HG02642 (cell line): ENCODE data around the gene DENND6B.

Source experiments
- ATAC-seq: cut with Tn5 transposase; IDR thresholded peaks from one replicate; pipeline ENCODE4 v1.9.1; 2021; ENCODE audit warnings: mild to moderate bottlenecking; ENCODE audit not compliant: unreplicated experiment, poor library complexity

DENND6B gene

DNA sequence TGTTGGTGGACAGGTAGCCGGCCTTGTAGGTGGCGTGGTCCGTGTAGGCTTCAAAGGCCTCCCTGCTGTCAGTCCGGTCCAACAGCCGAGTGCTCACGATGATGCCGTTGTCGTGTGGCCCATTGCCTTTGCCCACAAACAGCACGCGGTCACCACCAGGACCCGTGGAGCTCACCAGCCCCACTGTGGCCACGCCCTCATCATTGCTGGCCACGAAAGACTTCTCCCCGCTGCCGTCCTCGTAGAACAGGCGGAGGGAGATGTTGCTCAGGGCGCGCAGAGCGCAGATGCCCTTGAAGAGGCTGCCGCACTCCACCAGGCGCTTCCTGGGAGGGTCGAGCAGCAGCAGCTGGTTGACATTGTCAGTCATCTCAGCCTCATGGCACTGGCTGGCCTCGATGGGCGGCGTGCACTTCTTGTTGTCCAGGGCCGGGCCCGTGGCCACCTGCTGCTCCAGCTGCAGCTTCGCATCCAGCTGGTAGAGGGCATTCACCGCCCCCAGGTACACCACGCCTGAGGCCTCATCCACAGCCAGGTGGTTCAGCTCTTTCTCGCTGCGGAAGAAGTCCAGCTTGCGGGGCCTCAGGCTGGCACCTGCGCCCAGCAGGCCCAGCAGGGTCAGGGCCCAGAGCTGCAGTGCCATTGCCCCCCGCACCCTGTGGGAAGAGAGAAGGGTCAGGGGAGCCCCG is 36.7 kb downstream of the DENND6B start:
- no peak for ATAC-seq

DNA sequence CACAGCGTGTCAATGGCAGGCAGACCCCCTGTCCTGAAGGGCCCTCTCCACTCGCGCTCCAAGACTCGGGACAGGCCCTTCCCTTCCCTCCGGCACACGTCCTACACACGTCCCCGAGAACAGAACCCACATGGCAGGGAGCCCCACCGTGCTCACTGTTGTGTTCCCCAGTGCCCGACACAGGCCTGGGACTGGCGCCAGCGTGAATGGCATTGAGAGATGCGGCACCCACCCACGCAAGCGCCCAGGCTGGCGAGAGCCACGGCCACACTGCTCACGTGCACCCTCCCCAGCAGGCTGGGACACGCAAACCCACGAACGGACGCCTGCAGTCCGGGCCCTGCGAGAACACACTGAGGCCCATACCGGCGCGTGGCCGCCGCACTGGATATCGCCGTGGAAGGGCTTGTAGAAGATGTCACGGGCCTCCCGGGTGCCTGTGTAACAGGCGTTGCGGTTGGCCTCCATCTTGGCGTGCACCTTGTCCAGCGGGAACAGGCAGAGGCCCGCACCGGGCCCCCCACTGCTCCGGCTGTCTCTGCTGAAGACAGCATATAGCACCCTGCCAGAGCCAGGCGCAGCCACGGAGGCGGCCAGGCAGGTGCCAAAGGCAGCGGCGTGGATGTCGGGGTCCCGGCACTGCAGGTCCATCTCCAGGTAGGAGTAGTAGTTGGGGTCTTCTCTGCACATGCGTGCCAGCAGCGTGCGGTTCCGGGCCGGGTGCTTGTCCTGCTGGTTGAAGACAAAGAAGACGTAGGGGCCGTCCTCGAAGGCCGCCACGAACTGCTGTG is 37.5 kb downstream of the DENND6B start:
- no peak for ATAC-seq

DNA sequence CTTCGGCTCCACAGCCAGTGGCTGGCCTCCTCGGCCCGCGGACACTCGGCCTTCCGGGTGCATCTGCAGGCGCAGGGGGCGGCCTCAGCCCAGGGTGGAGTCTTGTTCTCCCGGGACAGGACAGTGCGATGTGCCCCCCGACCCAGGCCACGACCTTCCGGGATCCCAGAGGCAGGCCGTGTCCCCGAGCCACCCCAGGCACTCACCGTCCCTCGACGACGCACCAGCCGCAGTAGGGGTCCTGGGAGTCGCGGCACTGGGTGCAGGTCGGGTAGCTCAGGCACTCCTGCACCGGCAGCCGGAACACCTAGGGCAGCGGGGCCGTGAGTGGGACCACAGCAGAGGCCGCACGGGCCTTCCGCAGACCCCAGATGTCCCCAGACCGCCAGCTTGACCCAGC is 39.1 kb downstream of the DENND6B start:
- ATAC-seq, result no peak

DNA sequence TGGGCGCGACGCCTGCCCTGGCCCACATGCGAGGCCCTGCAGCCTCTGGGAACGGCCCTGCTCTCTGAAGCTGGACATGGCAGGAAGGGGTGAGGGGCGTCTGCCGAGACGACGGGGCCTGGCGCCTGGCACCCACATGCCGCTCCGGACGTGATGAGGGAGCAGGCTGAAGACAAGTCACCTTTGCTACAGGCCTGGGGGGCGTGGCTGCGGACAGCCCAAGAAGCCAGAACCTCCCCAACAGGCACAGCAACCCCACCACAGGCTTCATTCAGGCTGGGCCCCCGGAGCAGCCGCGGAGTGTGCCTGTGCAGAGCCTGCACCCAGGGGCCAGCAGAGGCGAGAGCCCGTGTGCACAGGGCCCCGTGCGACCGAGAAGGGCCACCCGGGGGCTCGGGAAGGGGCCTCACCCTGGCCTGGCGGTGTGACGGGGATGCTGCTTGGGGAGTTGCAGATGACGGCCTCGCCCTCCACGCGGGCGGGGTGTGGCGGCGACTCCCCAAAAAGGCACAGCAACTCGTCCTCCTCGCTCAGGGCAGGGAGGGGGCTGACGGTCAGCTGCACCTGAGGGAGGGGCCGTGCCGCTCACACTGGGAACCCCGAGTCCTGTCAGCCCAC is 40.0 kb downstream of the DENND6B start:
- no peak for ATAC-seq

DNA sequence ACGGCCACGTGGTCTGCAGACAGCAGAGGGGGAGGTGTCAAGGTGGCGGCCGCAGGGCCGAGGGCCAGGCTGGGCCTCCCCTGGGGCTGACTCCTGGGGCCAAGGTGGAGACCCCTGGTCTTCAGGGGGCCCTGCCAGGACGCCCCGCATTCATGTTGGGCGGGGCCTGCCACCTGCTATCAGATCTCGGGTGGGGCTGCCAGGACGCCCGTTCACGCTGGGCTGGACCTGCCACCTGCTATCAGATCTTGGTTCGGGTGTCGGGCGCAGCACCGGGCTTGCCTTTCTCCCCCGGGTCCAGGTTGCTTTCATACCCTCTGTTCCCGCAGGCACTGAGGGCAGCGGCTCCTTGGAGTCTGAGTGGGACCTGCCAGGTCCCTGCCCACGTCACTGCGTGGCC is 40.5 kb downstream of the DENND6B start:
- no peak for ATAC-seq

DNA sequence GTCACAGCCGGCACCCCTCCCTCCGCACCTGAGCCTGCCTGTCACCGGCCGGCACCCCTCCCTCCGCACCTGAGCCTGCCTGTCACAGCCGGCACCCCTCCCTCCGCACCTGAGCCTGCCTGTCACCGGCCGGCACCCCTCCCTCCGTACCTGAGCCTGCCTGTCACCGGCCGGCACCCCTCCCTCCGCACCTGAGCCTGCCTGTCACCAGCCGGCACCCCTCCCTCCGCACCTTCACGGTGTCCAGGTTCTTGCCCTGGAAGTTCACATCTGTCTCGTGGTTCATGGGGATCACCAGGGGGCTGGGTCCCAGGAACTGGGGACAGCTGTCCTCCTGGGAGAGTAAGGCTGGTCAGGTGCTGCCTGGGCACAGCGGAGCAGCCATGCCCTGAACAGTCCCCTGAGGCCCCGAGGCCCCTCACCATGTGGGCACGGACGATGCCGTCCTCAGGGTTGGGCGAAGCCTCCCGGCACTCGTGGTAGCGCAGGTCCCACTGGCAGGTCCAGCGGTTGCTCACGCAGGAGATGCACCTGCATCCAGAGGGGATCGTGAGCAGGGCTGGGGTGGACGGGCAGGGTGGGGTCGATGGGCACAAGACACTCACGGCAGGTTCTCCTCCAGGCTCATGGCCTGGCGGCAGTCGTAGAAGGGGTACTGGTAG is 41.1 kb downstream of the DENND6B start:
- ATAC-seq, result no peak

DNA sequence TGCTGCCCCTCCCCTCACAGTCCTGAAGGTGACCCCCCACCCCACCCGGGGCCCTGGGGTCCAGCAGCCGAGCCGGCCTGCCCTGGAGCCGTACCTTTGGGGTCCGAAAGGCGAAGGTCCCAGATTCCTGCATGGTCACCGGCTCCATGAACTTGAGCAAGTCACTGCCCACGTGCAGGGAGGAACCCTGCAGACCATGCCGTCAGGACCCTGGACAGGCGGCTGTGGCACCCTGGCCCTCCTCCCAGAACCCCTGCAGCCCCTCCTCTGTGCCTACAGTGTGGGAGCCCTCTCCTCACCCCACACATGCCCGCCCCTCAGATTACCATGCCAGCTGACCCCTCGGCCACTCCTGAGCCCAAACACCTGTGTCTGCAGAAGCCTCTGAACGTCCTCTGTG is 42.3 kb downstream of the DENND6B start:
- ATAC-seq, result no peak

DNA sequence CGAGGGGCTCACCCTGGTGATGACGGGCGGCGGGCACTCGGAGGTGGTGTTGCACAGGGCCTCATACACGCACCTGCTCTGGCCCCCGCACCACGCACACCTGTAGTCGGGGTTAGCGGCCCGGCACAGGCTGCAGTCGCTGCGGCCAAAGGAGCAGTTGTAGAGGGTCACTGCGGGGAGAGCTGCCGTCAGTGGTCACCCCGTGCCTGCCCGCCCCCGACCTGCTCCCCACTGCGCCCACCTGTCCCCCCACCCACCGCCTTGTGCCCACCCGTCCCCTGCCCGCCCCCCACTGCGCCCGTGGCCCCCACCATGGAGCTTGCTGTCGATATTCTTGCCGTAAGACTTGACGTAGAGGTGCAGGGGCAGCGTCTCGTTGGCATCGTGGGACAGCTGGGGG is 43.0 kb downstream of the DENND6B start:
- ATAC-seq, result no peak

DNA sequence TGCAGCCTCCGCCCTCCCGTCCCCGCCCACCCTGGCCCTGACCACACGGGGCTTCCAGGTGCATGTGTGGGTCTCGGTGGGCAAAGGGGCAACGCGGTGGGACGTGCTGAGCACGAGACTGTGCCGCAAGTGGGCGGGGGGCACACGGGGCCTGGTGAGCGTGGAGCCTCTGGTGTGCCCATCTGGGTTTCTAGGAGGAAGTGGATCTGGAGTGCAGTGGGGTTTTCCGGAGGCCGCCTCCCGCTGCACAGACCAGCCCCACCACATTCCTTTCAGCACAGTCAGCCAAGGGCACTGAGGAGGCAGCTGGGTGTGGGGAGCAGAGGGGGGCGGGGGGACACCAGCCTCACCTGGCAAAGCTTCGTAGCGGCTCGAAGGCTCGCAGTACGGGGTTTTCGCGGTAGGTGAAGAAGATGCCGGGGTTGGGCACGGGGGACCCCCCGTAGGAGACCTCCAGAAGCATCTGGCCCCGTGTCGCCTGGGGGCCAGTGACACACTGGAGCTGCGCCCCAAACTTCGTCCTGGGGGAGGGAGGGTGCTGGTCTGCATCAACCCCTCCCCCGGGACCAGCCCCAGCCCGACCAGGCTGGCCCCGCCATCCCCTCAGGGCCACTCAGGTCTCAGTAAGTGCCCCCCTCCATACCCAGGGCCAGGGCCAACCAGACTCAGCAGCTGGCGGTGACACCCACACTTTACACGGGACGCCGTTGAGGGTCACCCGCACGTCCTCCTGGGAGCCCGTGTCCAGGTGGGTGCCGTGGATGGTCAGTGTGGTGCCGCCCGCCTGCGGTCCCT is 44.3 kb downstream of the DENND6B start:
- ATAC-seq, result no peak

DNA sequence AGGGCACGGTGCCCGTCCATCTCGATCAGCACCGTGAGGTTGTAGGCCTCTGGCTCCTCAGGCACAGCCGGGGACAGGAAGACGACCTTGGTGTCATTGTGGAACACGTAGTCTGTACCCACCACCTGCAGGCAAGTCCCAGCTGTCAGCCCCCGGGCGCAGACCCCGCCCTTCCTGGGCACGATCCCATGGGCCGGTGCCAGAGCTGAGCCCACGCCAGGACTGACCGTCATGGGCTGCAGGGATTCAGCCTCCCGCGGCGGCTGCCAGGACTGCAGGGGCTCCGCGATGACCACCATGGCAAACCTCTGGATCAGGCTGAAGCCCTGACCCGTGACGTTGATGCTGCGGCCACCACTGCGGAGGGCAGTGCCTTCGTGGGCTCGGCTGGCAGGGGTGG is 44.9 kb downstream of the DENND6B start:
- ATAC-seq, result no peak

DNA sequence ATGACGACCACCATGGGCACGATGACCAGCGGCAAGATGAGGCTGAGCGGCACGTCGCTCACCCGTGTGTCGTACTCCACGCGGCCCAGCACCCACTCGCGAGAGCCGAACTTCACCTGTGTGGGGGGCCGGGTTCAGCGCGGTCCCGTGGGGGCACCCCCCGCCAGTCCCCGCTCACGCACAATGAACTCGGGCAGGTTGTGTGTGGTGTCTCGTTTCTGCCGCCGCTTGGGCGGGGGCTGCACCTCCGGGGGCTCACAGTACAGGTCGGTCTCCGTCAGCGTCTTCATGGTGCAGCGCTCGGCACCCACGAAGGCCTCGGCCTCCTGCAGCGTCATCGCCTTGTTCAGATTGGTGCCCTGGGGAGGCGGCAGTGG is 45.4 kb downstream of the DENND6B start:
- no peak for ATAC-seq

DNA sequence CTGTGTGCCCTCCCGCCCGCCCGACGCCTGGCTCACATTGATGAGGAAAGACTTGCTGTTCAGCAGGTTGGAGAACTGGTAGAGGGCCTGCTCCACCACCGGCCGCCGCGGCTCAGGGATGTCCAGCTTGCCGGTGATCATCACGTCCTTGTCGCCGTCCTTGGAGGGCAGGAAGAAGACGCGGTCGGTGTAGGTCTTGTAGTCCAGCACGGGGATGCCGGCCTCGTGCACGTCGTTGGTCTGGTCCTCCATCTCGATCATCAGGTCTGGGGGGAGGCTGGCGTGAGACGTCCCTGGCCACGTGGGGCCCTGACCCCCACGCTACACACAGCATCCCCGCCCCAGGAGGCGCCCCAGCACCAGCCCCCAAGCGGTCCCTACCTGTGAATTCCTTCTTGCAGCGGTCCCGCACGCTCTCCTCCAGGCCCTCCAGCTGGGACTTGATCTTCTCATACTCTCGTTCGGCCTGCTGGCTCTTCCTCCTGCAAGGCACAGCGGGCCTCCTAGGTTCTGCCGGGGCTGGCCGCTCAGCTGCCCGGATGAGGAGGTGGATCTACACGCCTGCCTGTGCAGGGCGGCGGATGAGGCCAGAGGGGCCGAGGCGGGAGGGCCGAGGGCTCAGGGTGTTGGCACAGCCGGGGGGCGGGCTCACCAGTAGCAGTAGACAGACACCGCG is 46.0 kb downstream of the DENND6B start:
- no peak for ATAC-seq

DNA sequence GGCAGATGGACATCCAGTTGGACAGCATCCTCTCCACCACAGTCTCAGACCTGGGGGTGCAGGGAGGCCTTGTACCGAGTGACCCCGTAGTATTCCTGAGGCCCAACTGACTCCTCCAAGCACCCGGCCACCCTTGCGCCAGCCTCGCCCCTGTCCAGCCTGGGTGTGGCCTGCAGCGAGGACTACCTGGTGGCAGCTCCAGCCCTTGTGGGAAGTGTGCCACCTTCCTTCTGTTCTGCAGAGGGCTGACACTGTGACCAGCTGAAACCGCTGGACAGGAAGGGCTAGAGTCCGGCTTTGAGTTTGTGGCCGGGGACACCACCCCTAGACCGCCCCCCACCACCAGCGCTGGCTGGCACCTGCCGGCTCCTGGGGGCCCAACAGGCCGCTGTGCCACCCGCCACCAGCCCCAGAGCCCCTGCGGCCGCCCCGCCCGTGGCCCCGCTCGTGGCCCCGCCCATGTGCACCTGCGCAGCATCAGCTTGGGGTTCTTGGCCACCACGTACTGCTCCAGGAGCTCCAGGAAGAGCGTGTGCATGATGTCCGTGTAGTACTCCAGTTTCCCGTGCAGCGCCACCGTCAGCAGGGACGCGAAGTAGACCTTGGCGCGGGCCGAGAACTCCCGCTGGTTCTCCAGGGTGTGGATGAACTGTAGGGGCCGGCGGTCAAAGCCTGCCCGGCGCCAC is 46.6 kb downstream of the DENND6B start:
- ATAC-seq, result no peak

DNA sequence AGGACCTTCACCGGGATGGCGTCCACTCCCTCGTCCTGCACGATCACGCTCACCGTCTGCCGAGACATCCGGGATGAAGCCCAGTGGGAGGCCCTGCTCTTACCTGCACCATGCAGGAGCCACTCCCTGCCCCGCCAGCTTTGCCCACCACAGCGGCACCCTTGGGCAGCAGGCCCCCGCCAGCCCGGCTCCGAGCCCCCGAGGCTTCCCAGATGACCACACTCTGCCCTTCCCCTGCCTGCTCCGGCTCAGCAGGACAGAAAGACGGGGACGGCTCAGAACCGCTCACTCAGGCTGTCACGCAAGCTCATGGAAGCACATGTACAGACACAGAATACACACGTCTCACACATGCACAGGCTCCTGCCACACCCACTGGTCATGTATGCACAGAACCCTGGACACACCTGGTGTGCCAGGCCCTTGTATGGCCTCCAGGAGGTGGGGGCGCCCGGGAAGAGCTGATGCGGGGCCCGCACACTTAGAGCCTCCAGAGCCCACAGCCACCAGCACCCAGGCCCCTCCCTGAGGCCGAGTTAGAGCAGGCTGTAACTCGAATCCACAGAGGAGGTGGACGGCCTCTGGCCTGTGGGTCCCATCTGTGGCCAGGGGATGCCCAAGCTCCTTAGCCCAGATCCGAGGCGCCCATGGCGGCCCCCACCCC is 47.7 kb downstream of the DENND6B start:
- no peak for ATAC-seq

DNA sequence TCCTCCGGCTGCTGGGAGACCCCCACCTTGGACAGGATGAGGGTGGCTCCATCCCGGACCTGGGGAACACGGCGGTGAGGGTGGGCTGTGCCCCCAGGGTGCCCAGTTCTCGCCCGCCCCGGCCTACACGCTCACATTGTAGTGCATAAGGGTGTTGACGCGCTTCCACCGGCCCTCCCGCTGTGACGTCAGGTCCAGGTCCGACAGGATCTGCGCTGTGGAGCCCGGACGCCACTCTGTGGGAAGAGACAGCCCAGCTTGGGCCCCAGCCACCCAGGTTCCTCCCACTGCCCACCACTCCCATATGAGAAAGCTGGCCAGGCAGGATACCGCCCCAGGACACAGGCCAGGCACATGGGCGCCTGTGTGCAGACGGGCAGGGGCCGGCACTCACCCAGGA is 48.4 kb downstream of the DENND6B start:
- no peak for ATAC-seq

DNA sequence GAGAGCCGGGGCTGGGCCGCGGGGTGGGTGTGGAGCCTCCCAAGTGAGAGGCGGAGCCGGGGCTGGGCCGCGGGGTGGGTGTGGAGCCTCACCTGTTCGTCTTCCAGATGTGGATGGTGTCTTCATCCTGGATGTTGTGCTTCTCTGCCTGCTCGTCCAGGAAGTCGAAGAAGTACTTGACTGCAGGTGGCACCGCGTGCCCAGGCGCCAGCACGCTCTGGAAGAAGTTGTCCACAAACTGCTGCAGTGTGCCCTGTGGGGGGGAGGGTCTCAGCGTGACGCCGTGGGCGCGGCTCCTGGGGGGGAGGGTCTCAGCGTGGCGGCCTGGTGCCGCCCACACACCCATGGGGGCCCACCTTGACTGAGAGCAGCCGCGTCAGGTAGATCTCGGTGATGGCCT is 49.1 kb downstream of the DENND6B start:
- no peak for ATAC-seq

DNA sequence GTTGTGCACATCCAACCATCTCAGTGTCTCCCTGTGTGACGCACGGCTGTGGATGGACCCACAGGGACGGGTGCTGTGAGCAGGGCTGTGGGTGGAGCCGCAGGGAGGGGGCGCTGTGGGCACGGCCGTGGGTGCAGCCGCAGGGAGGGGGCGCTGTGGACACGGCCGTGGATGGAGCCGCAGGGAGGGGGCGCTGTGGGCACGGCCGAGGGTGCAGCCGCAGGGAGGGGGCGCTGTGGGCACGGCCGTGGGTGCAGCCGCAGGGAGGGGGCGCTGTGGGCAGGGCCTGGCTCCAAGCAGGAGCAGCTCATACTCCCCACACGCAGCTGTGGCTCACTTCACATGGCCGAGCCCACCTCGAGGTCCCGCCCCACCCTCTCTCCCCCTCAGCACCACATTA is 50.7 kb downstream of the DENND6B start:
- ATAC-seq, result peak; percentile 79

DNA sequence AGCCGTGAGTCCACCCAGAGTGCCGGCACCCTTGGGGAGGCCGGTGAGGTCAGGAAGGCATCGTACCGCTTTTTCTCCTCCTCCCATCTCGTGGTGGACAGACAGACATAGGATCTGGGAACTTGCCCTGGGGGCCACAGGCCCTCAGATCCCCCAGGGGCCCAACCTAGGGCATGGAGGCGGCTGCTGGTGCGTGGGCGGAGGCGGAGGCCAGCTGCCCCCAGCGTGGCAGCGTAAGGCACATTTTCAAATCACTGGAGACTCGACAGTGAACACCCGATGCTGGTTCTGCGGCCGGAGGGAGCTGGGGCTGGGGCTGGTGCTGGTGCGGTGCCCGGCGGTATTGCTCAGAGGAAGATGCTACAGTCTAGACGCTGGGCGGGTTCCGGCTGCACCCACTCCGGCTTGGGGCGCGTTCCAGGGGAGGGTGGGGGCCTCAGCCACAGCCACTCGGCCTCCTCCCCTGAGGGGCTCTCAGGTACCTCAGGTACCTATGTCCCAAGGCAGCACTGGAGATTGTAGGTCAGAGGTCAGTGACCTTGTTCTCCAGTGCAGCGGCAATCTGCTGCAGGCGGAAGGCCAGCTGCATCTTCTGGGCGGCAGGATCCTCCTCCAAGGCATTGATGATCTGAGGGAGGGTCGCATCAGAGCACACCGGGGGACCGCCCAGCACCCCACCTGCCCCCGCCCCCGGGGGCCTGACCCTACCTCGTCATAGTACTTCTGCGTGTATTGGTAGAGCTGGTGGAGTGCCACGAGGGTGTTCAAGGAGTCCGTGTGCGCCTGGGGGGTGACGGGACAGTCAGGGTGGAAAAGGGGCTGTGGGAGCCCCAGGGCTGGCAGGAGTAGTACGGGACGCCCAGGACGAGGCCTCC is 51.4 kb downstream of the DENND6B start:
- no peak for ATAC-seq
